ENCODE data around the gene TMEM175.

GRCh38 chr4:999882-1000425 is 67.7 kb downstream of the TMEM175 start:
- TF ChIP-seq CTCF (IDR thresholded peaks at IDR 0.05) (no peak), POLR2A (IDR thresholded peaks at IDR 0.05) (no peak)
